ENCODE measurements around the gene SH3PXD2A.

- TF ChIP-seq, protein P1, sequence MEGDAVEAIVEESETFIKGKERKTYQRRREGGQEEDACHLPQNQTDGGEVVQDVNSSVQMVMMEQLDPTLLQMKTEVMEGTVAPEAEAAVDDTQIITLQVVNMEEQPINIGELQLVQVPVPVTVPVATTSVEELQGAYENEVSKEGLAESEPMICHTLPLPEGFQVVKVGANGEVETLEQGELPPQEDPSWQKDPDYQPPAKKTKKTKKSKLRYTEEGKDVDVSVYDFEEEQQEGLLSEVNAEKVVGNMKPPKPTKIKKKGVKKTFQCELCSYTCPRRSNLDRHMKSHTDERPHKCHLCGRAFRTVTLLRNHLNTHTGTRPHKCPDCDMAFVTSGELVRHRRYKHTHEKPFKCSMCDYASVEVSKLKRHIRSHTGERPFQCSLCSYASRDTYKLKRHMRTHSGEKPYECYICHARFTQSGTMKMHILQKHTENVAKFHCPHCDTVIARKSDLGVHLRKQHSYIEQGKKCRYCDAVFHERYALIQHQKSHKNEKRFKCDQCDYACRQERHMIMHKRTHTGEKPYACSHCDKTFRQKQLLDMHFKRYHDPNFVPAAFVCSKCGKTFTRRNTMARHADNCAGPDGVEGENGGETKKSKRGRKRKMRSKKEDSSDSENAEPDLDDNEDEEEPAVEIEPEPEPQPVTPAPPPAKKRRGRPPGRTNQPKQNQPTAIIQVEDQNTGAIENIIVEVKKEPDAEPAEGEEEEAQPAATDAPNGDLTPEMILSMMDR (conservative IDR thresholded peaks at IDR 0.05) = no peak
- no peak for TF ChIP-seq ZFX (IDR thresholded peaks at IDR 0.05)
Observed at GRCh38 chr10:103775776-103776175, 79.6 kb downstream of the SH3PXD2A start.

Data from C4-2B (cell line).